Upper lobe of right lung (tissue), 1 donor: Measurements from ENCODE around the gene LAMP1. TPM values are rescaled to one million over a fixed set of nuclear protein-coding genes. Genes with fewer than 3 reads are reported as not detected.

Experiments
- microRNA-seq: library from miRNA; unstranded; fragments of <30 nt; microRNA quantifications from one replicate; pipeline ENCODE4 v1.2.0, GENCODE V29; 2020; ENCODE audit warnings: borderline microRNAs expressed
- total RNA-seq: library from RNA; stranded (reverse); fragmentation: NEBNext Ultra II Directional; extraction: Animal tissue kit (Norgen Biotek cat#: 25700); gene quantifications from one replicate; pipeline ENCODE4 v1.2.1, GENCODE V29; 2021
- donor health status: DM: no; HTN: yes; CAD: no; lungs with severe emphysema.

The LAMP1 gene
- total RNA-seq, 1 donor from 2014 or later = 332 TPM

Small RNA genes lying within 50 kb of the gene (microRNA-seq; reads per million reads assigned to microRNA genes)
- not detected for gene MIR8075

Other genes starting within 250 kb of the LAMP1 start
- 0.61 TPM for gene F7, start 191.4 kb upstream of the LAMP1 start, total RNA-seq
- 7.9 TPM for gene F10, start 174.4 kb upstream of the LAMP1 start, total RNA-seq
- gene PROZ, start 138.6 kb upstream of the LAMP1 start, total RNA-seq = not detected
- 41.5 TPM for gene PCID2, start 88.6 kb upstream of the LAMP1 start, total RNA-seq
- 57.0 TPM for gene CUL4A, start 87.6 kb upstream of the LAMP1 start, total RNA-seq
- 6.1 TPM for gene GRTP1, start 66.9 kb downstream of the LAMP1 start, total RNA-seq
- 1.9 TPM for gene ADPRHL1, start 156.2 kb downstream of the LAMP1 start, total RNA-seq
- gene DCUN1D2, start 193.5 kb downstream of the LAMP1 start, total RNA-seq = 24.6 TPM